Omental fat pad (tissue), 4 donors: ENCODE results near the gene RAF1. TPM values are rescaled to one million over a fixed set of nuclear protein-coding genes. Genes with fewer than 3 reads are reported as not detected.
"Not testable (repeated sequence)": the region's sequence is repeated elsewhere in the genome, so short reads cannot be mapped to it uniquely, and the experiment has no call there.

ENCODE experiments used
- ATAC-seq: fragments of 150-250 bp; one replicate; pipeline ENCODE4 v1.9.1; 2016; ENCODE audit warnings: mild to moderate bottlenecking, moderate library complexity; ENCODE audit not compliant: low FRiP score
- DNase-seq: peaks from one replicate; pipeline ENCODE4 v3.0.0-alpha.2; 2019; ENCODE audit warnings: low spot score
- total RNA-seq, 4 donors: library from RNA; depleted of rRNA; stranded (reverse); fragments of >200 nt; gene quantifications; one replicate each; pipeline ENCODE4 v1.1.0, GENCODE V29; 2016
- TF ChIP-seq, protein P1 (sequence below), 3 donors: fragments of 450-650 bp; IDR thresholded peaks; one replicate each; pipeline ENCODE4 v1.5.1; 2016 to 2017; ENCODE audit warnings: antibody characterized with exemption in 3 of 3, mild to moderate bottlenecking in 3 of 3, moderate library complexity in 2 of 3

Gene RAF1
- total RNA-seq, 4 donors from 2014 or later = 83.4 to 120 (median 106) TPM

DNA sequence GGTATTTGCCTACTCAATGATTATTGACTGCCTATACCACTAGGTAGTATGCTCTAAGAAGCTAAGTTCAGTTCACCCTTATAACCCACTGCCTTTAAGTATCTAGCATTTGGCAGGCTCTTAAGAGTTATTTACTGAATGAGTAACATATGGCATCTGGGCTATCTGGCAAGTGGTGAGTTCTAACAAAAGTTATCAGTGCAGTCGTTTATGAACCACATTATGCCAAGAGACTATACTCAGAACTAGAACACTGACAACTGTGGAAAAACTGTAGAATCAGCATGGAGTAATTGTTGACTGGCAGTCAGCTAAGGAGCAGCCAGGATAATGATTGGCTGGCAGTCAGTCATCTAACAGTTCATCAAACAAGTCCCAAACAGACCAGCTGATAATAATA lies 25.8 kb downstream of the RAF1 start:
- TF ChIP-seq, protein P1, sequence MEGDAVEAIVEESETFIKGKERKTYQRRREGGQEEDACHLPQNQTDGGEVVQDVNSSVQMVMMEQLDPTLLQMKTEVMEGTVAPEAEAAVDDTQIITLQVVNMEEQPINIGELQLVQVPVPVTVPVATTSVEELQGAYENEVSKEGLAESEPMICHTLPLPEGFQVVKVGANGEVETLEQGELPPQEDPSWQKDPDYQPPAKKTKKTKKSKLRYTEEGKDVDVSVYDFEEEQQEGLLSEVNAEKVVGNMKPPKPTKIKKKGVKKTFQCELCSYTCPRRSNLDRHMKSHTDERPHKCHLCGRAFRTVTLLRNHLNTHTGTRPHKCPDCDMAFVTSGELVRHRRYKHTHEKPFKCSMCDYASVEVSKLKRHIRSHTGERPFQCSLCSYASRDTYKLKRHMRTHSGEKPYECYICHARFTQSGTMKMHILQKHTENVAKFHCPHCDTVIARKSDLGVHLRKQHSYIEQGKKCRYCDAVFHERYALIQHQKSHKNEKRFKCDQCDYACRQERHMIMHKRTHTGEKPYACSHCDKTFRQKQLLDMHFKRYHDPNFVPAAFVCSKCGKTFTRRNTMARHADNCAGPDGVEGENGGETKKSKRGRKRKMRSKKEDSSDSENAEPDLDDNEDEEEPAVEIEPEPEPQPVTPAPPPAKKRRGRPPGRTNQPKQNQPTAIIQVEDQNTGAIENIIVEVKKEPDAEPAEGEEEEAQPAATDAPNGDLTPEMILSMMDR (IDR thresholded peaks at IDR 0.05) = no peak
- DNase-seq = no peak
- peak; percentile 48 for ATAC-seq

DNA sequence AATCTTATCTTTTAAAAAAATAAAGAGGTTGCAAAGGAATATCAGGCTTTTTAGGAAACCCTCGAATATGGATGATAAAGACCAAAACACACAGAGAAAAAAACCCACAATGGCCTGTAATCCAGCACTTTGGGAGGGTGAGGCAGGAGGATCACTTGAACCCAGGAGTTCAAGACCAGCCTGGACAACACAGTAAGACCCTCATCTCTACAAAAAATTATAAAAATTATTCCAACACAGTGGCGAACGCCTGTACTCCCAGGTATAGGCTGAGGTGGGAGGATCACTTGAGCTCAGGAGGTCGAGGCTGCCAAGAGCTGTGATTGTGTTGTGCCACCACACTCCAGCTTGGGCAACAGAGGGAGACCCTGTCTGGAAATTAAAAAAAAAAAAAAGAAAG lies 30.8 kb downstream of the RAF1 start:
- ATAC-seq (no peak), DNase-seq (no peak)
- TF ChIP-seq, protein P1 (IDR thresholded peaks at IDR 0.05) = no peak

DNA sequence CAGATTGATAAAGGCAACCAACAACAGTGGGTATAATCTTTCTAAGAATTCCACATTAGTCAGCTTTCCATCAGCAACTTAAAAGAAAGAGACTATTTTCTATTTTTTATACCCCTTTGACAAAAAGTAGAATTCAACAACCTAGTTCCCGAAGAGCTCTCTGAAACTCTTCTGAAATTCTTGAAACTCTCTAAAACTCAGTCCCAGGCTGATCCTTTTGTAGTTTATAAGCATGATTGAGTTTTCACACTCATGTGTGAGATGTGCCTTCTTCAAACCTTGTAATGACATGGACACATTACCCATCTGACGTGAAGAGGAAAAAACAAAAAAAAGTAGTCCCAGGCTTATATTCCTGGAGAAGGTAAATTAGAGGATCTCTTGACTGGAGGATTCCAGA lies 31.4 kb downstream of the RAF1 start:
- TF ChIP-seq, protein P1 (IDR thresholded peaks at IDR 0.05) = no peak
- DNase-seq = no peak
- no peak for ATAC-seq

DNA sequence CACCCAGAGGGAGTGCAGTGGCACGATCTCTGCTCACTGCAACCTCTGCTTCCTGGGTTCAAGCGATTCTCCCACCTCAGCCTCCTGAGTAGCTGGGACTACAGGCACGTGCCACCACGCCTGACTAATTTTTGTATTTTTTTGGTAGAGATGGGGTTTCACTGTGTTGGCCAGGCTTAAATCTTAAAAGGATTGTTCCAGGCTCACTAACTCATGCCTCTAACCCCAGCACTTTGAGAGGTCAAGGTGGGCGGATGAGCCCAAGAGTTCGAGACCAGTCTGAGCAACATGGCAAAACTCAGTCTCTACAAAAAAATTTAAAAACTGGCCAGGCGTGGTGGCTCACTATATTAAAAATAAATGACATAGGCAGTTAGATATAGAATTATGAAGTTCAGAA lies 33.1 kb downstream of the RAF1 start:
- not testable (repeated sequence) for DNase-seq, ATAC-seq

DNA sequence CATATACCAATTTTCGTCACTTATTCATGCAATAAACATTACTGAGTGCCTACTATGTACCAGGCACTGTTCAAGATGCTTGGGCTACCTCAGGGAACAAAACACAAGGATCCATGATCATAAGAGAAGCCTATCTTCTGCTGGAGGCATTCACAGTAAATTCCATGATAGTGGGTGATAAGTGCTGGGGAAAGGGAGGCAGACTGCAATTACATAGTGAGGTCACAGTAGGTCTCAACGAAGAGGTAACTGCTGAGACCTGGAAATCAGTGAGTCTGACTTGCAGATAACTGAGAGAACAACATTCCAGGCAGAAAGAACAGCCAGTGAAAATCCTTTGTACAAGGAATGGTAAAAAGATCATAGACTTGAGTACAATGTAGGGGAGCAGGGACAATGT lies 33.6 kb downstream of the RAF1 start:
- TF ChIP-seq, protein P1 (IDR thresholded peaks at IDR 0.05) = no peak
- DNase-seq (no peak), ATAC-seq (no peak)

DNA sequence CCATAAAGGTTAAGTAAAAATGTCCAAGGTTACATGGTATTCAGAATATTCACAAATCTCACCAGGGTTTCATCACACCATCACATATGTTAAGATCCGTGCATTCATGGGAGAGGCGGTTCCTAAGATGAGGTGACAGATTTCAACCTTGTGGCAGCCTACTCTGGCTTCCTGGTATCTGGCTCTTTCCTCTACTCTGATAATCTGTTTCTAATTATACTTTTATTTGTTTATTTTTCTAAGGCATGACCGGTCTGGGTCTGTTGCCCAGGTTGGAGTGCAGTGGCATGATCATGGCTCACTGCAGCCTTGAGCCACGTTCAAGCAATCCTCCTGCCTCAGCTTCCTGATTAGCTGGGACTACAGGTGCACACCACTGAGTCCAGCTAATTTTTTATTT lies 34.4 kb downstream of the RAF1 start:
- no peak for ATAC-seq
- DNase-seq = no peak
- TF ChIP-seq, protein P1 (IDR thresholded peaks at IDR 0.05) = no peak

DNA sequence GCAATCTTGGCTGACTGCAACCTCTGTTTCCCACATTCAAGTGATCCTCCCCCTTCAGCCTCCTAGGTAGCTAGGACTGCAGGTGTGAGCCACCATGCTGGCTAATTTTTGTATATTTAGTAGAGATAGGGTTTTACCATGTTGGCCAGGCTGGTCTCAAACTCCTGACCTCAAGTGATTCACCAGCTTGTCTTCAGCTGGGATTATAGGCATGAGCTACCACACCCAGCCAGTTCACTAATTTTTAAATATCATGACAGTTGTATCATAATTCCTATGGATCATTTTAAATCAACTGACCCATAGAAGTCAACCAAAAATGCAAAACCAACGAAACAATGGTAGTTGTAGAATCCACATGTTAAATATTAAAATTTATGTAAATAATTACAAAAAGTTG lies 35.1 kb downstream of the RAF1 start:
- TF ChIP-seq, protein P1 (IDR thresholded peaks at IDR 0.05) = no peak
- no peak for DNase-seq
- no peak for ATAC-seq

DNA sequence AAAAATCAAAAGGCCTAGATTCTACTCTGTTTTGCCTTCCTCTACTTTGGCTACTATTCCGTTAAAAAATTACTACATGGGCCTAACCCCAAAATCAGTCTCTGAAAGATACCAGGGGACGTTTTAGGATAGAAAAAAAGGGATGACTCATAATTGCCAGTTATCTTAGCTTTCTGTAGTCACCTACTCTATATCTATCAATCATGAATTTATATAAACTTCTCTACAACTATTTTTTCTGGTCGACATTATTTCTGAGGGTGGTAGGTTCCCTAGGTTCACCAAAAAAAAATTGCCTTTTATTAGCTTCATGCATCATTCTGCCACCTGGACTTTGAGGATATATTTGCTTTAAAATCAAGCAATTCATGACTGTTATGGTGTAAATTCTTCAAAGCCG lies 36.5 kb downstream of the RAF1 start:
- no peak for ATAC-seq
- TF ChIP-seq, protein P1 (IDR thresholded peaks at IDR 0.05) = no peak
- no peak for DNase-seq

DNA sequence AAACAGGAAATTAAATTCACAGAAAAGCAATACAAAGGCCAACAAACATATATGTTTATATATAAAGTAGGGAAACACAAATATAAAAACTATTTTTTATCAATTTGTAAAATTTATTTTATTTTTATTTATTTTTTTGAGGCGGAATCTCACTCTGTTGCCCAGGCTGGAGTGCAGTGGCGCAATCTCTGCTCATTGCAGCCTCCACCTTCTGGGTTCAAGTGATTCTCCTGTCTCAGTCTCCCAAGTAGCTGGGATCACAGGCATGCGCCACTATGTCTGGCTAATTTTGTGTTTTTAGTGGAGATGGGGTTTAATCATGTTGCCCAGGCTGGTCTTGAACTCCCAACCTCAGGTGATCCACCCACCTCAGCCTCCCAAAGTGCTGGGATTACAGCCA lies 39.0 kb downstream of the RAF1 start:
- ATAC-seq, DNase-seq: not testable (repeated sequence)
